Measurements from ENCODE around the gene KIF6. TPM values are rescaled to one million over a fixed set of nuclear protein-coding genes. Genes with fewer than 3 reads are reported as not detected.

Gene KIF6
- total and polyA plus RNA-seq, 2 of the 8 experiments (the other 6 are each of a cell fraction or from before 2014, with no cell fraction given), result 0.53 to 0.65 TPM

GRCh38 chr6:39755231-39755630 is 30.0 kb upstream of the KIF6 start (continued):
- TF ChIP-seq, protein P1, sequence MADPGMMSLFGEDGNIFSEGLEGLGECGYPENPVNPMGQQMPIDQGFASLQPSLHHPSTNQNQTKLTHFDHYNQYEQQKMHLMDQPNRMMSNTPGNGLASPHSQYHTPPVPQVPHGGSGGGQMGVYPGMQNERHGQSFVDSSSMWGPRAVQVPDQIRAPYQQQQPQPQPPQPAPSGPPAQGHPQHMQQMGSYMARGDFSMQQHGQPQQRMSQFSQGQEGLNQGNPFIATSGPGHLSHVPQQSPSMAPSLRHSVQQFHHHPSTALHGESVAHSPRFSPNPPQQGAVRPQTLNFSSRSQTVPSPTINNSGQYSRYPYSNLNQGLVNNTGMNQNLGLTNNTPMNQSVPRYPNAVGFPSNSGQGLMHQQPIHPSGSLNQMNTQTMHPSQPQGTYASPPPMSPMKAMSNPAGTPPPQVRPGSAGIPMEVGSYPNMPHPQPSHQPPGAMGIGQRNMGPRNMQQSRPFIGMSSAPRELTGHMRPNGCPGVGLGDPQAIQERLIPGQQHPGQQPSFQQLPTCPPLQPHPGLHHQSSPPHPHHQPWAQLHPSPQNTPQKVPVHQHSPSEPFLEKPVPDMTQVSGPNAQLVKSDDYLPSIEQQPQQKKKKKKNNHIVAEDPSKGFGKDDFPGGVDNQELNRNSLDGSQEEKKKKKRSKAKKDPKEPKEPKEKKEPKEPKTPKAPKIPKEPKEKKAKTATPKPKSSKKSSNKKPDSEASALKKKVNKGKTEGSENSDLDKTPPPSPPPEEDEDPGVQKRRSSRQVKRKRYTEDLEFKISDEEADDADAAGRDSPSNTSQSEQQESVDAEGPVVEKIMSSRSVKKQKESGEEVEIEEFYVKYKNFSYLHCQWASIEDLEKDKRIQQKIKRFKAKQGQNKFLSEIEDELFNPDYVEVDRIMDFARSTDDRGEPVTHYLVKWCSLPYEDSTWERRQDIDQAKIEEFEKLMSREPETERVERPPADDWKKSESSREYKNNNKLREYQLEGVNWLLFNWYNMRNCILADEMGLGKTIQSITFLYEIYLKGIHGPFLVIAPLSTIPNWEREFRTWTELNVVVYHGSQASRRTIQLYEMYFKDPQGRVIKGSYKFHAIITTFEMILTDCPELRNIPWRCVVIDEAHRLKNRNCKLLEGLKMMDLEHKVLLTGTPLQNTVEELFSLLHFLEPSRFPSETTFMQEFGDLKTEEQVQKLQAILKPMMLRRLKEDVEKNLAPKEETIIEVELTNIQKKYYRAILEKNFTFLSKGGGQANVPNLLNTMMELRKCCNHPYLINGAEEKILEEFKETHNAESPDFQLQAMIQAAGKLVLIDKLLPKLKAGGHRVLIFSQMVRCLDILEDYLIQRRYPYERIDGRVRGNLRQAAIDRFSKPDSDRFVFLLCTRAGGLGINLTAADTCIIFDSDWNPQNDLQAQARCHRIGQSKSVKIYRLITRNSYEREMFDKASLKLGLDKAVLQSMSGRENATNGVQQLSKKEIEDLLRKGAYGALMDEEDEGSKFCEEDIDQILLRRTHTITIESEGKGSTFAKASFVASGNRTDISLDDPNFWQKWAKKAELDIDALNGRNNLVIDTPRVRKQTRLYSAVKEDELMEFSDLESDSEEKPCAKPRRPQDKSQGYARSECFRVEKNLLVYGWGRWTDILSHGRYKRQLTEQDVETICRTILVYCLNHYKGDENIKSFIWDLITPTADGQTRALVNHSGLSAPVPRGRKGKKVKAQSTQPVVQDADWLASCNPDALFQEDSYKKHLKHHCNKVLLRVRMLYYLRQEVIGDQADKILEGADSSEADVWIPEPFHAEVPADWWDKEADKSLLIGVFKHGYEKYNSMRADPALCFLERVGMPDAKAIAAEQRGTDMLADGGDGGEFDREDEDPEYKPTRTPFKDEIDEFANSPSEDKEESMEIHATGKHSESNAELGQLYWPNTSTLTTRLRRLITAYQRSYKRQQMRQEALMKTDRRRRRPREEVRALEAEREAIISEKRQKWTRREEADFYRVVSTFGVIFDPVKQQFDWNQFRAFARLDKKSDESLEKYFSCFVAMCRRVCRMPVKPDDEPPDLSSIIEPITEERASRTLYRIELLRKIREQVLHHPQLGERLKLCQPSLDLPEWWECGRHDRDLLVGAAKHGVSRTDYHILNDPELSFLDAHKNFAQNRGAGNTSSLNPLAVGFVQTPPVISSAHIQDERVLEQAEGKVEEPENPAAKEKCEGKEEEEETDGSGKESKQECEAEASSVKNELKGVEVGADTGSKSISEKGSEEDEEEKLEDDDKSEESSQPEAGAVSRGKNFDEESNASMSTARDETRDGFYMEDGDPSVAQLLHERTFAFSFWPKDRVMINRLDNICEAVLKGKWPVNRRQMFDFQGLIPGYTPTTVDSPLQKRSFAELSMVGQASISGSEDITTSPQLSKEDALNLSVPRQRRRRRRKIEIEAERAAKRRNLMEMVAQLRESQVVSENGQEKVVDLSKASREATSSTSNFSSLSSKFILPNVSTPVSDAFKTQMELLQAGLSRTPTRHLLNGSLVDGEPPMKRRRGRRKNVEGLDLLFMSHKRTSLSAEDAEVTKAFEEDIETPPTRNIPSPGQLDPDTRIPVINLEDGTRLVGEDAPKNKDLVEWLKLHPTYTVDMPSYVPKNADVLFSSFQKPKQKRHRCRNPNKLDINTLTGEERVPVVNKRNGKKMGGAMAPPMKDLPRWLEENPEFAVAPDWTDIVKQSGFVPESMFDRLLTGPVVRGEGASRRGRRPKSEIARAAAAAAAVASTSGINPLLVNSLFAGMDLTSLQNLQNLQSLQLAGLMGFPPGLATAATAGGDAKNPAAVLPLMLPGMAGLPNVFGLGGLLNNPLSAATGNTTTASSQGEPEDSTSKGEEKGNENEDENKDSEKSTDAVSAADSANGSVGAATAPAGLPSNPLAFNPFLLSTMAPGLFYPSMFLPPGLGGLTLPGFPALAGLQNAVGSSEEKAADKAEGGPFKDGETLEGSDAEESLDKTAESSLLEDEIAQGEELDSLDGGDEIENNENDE (IDR thresholded peaks at IDR 0.05; ENCODE audit: insufficient replicate concordance, low read length), result no peak
- TF ChIP-seq RAD21 (IDR thresholded peaks at IDR 0.05 in 1 of 2, conservative IDR thresholded peaks at IDR 0.05 in 1 of 2; ENCODE audit: low read depth in 2 of 2, low read length in 2 of 2) (no peak), ATF3 (IDR thresholded peaks at IDR 0.05; ENCODE audit: insufficient read depth, low read depth, low read length) (no peak), GTF2F1 (IDR thresholded peaks at IDR 0.05; ENCODE audit: borderline replicate concordance, low read depth, low read length) (no peak), POLR2AphosphoS5 (IDR thresholded peaks at IDR 0.05; ENCODE audit: low read depth, low read length) (no peak), EP300 (IDR thresholded peaks at IDR 0.05; ENCODE audit: borderline replicate concordance in 1 of 2, low read depth in 2 of 2, low read length in 2 of 2) (no peak), CREB1 (IDR thresholded peaks at IDR 0.05) (no peak)
- TF ChIP-seq, protein P2, sequence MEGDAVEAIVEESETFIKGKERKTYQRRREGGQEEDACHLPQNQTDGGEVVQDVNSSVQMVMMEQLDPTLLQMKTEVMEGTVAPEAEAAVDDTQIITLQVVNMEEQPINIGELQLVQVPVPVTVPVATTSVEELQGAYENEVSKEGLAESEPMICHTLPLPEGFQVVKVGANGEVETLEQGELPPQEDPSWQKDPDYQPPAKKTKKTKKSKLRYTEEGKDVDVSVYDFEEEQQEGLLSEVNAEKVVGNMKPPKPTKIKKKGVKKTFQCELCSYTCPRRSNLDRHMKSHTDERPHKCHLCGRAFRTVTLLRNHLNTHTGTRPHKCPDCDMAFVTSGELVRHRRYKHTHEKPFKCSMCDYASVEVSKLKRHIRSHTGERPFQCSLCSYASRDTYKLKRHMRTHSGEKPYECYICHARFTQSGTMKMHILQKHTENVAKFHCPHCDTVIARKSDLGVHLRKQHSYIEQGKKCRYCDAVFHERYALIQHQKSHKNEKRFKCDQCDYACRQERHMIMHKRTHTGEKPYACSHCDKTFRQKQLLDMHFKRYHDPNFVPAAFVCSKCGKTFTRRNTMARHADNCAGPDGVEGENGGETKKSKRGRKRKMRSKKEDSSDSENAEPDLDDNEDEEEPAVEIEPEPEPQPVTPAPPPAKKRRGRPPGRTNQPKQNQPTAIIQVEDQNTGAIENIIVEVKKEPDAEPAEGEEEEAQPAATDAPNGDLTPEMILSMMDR (IDR thresholded peaks at IDR 0.05; ENCODE audit: control extremely low read depth in 1 of 3, insufficient read depth in 1 of 3, low read depth in 1 of 3, low read length in 3 of 3), result no peak

Data from H1 (cell line).